Liver (tissue), 3 donors: ENCODE measurements around the gene TARM1.
"Not testable (repeated sequence)": the region's sequence is repeated elsewhere in the genome, so short reads cannot be mapped to it uniquely, and the experiment has no call there.

ENCODE experiments used
- CTCF ChIP-seq: fragments of 150-350 bp; IDR thresholded peaks from 2 replicates; pipeline ENCODE4 v1.5.1; 2017; ENCODE audit warnings: improper control_type of control experiment, low read depth, low read length; ENCODE audit not compliant: missing input control
- JUND ChIP-seq, 2 donors: IDR thresholded peaks; 2 replicates each; pipeline ENCODE4 v1.6.1; 2016; ENCODE audit warnings: antibody characterized with exemption in 2 of 2
- NR2F2 ChIP-seq: IDR thresholded peaks from 2 replicates; pipeline ENCODE4 v1.6.1; 2016; ENCODE audit warnings: antibody characterized with exemption
- REST ChIP-seq: IDR thresholded peaks from 2 replicates; pipeline ENCODE4 v1.6.1; 2016; ENCODE audit warnings: antibody characterized with exemption, mild to moderate bottlenecking
- ZBTB33 ChIP-seq: IDR thresholded peaks from 2 replicates; pipeline ENCODE4 v1.6.1; 2016; ENCODE audit warnings: antibody characterized with exemption
- donor health status: healthy.
- donor health status: healthy.

- not testable (repeated sequence) for TF ChIP-seq CTCF; ZBTB33; JUND (IDR thresholded peaks at IDR 0.05); REST; NR2F2
Measured at GRCh38 chr19:54095859-54096616, 14.9 kb upstream of the TARM1 start.
